K562 (cell line): ENCODE measurements around the gene SERTAD2. TPM values are rescaled to one million over a fixed set of nuclear protein-coding genes. Genes with fewer than 3 reads are reported as not detected.

ENCODE experiments used
- C11orf30 ChIP-seq: fragments of 450-650 bp; IDR thresholded peaks from 2 replicates; pipeline ENCODE4 v1.6.1; 2016; ENCODE audit warnings: low read depth, mild to moderate bottlenecking
- CBX2 ChIP-seq: fragments of 200-600 bp; sonication (generic); IDR thresholded peaks from one replicate; pipeline ENCODE4 v1.6.1; 2012; ENCODE audit warnings: mild to moderate bottlenecking, low read length, inconsistent platforms; ENCODE audit not compliant: insufficient read depth, poor library complexity, severe bottlenecking
- GATA2 ChIP-seq: sonication (generic); formaldehyde crosslinking; IDR thresholded peaks from 2 replicates; pipeline ENCODE4 v1.4.0; 2020; ENCODE audit warnings: mild to moderate bottlenecking, missing genetic modification reagents
- MYC ChIP-seq, 2 experiments: fragments of 250-450 bp in 1 of 2; sonication (Bioruptor Pico) in 1 of 2; IDR thresholded peaks; 2 replicates each; pipeline versions ENCODE4 v1.5.1 to v1.6.1; 2012 to 2021; ENCODE audit warnings: low read depth in 2 of 2, borderline replicate concordance in 1 of 2, improper control_type of control experiment in 1 of 2, low read length in 1 of 2, mild to moderate bottlenecking in 1 of 2, moderate library complexity in 1 of 2
- POLR2AphosphoS2 ChIP-seq: IDR thresholded peaks from 2 replicates; pipeline ENCODE4 v1.6.1; 2012; ENCODE audit warnings: low read length, improper control_type of control experiment
- RB1 ChIP-seq: fragments of 450-650 bp; IDR thresholded peaks from 2 replicates; pipeline ENCODE4 v1.6.1; 2017; ENCODE audit warnings: low read depth, mild to moderate bottlenecking
- SMAD4 ChIP-seq: fragments of 250-450 bp; sonication (Bioruptor Pico); conservative IDR thresholded peaks from 2 replicates; pipeline ENCODE4 v1.8.0; 2021; ENCODE audit warnings: inconsistent platforms, mild to moderate bottlenecking, moderate library complexity
- SOX6 ChIP-seq: fragments of 450-650 bp; IDR thresholded peaks from 2 replicates; pipeline ENCODE4 v1.6.1; 2014; ENCODE audit warnings: mild to moderate bottlenecking
- TAF7 ChIP-seq: fragments of 450-650 bp; IDR thresholded peaks from 2 replicates; pipeline ENCODE4 v1.6.1; 2016; ENCODE audit warnings: missing genetic modification characterization, missing compliant biosample characterization
- ZFP36 ChIP-seq: fragments of 150-350 bp; IDR thresholded peaks from 2 replicates; pipeline ENCODE4 v1.6.1; 2018; ENCODE audit warnings: low read length, low read depth; ENCODE audit not compliant: partially characterized antibody
- ZNF408 ChIP-seq: fragments of 250-450 bp; sonication (Bioruptor Pico); IDR thresholded peaks from 2 replicates; pipeline ENCODE4 v1.4.0; 2020; ENCODE audit warnings: low read depth, mild to moderate bottlenecking, moderate library complexity
- ZNF77 ChIP-seq: fragments of 250-450 bp; sonication (Bioruptor Pico); IDR thresholded peaks from 2 replicates; pipeline ENCODE4 v1.5.0; 2020
- ZNF778 ChIP-seq: fragments of 450-650 bp; formaldehyde crosslinking; IDR thresholded peaks from 2 replicates; pipeline ENCODE4 v1.4.0; 2020; ENCODE audit warnings: mild to moderate bottlenecking, moderate library complexity
- polyA plus RNA-seq, 8 experiments: library from polyadenylated mRNA; depleted of rRNA in 4 of 8; stranded (reverse) in 5 of 8; unstranded in 3 of 8; fragments of >200 nt; fragmentation: Nextera tagmentation in 2 of 8; fragmentation: Illumina TruSeq in 1 of 8; extraction: Ambion mirVana in 2 of 8; extraction: Trizol in 1 of 8; gene quantifications; 2 replicates each; pipeline versions ENCODE4 v1.2.1 to v1.2.3, GENCODE V29; 2011 to 2014; ENCODE audit warnings: inconsistent platforms in 1 of 8, missing spikeins in 1 of 8
- total RNA-seq, 7 experiments: library from RNA; depleted of rRNA in 6 of 7; stranded (reverse); fragments of >200 nt in 6 of 7; fragmentation: Illumina TruSeq in 2 of 7; extraction: Trizol in 2 of 7; gene quantifications; 2 replicates each; pipeline versions ENCODE4 v1.2.1 to v1.2.3, GENCODE V29; 2011 to 2021; ENCODE audit warnings: low replicate concordance in 1 of 7
- TF ChIP-seq, protein P1 (sequence below): fragments of 250-450 bp; sonication (Bioruptor Pico); IDR thresholded peaks from 2 replicates; pipeline ENCODE4 v1.9.0; 2021; ENCODE audit warnings: mild to moderate bottlenecking, inconsistent platforms
- TF ChIP-seq, protein P2 (sequence below): fragments of 250-450 bp; sonication (Bioruptor Pico); IDR thresholded peaks from 2 replicates; pipeline ENCODE4 v1.4.0; 2020; ENCODE audit warnings: mild to moderate bottlenecking, moderate library complexity
- TF ChIP-seq, protein P3 (sequence below): fragments of 250-450 bp; sonication (Bioruptor Pico); IDR thresholded peaks from 2 replicates; pipeline ENCODE4 v1.5.0; 2021
- TF ChIP-seq, protein P4 (sequence below), 2 experiments: fragments of 200-800 bp in 1 of 2; sonication (Bioruptor generic) in 1 of 2; sonication (generic) in 1 of 2; formaldehyde crosslinking in 1 of 2; IDR thresholded peaks in 1 of 2; conservative IDR thresholded peaks in 1 of 2; 2 replicates each; pipeline versions ENCODE4 v1.5.0 to v1.6.1; 2016 to 2020; ENCODE audit warnings: missing compliant biosample characterization in 1 of 2, missing genetic modification characterization in 1 of 2, missing genetic modification reagents in 1 of 2
- TF ChIP-seq, protein P5 (sequence below): fragments of 450-650 bp; formaldehyde crosslinking; IDR thresholded peaks from 2 replicates; pipeline ENCODE4 v1.4.0; 2020; ENCODE audit warnings: mild to moderate bottlenecking, moderate library complexity

SERTAD2 gene
- total and polyA plus RNA-seq, 9 of the 15 experiments (the other 6 are each of a cell fraction or from before 2014, with no cell fraction given), result 3.0 to 12.5 (median 6.1) TPM

DNA sequence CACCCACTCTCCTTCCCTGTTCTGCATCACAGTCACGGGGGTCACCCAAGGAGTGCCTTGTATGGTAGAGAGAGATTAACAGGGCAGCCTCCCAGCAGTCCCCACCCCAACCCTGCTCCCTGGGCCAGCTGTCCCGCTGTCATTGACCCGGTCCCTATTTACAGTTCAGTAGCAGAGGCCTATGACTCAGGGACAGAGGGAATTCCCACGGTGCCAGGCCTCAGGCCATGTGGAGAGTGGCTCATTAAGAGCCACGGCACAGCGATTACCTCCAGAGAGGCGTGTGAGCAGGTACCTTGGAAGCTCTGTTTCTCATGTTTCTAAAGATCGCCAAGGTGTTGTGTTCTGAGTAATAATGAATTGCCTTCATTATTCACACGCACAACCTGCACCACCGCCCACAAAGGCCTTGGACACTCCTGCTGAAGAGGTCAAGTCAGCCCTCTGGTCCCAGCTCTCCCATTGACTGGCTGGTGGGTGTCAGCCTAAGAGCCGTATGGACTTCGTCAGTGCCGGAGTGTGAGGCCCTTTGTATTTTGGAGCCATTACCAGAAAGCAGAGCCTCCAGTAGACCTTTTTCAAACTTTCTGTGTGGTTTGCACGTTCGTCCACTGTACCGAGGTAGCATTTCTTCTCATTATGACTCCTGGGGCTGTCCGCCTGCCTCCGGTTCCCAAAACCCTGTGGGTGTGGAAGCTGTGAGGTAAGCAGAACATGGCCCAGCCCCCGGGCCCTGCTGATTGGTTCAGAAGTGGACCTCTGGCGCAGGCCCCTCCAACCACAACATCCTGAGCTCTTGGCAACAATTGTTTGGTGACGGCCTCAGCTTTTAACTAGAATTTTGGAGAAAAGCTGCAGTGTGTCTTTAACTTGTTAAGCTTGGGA, 47.0 kb downstream of the SERTAD2 start (continued):
- TF ChIP-seq TAF7 (no peak; the same call in 1 of the 2 replicates), ZNF408 (CRISPR knock-in tag) (no peak), SOX6 (peak; percentile 40; the same call in 1 of the 2 replicates), SMAD4 (CRISPR knock-in tag) (0 out of 2 replicates have a peak, but pooled peaks have one; percentile 30), ZFP36 (no peak), C11orf30 (no peak), ZNF778 (CRISPR knock-in tag) (no peak), ZNF77 (CRISPR knock-in tag) (no peak), POLR2AphosphoS2 (no peak), MYC (IDR thresholded peaks at IDR 0.05; ENCODE audit: low read depth, low read length) (no peak), MYC (CRISPR knock-in tag; IDR thresholded peaks at IDR 0.05; ENCODE audit: borderline replicate concordance, low read depth) (no peak), RB1 (no peak), GATA2 (CRISPR knock-in tag) (no peak; the same call in 1 of the 2 replicates), CBX2 (no peak)
- TF ChIP-seq, protein P1, sequence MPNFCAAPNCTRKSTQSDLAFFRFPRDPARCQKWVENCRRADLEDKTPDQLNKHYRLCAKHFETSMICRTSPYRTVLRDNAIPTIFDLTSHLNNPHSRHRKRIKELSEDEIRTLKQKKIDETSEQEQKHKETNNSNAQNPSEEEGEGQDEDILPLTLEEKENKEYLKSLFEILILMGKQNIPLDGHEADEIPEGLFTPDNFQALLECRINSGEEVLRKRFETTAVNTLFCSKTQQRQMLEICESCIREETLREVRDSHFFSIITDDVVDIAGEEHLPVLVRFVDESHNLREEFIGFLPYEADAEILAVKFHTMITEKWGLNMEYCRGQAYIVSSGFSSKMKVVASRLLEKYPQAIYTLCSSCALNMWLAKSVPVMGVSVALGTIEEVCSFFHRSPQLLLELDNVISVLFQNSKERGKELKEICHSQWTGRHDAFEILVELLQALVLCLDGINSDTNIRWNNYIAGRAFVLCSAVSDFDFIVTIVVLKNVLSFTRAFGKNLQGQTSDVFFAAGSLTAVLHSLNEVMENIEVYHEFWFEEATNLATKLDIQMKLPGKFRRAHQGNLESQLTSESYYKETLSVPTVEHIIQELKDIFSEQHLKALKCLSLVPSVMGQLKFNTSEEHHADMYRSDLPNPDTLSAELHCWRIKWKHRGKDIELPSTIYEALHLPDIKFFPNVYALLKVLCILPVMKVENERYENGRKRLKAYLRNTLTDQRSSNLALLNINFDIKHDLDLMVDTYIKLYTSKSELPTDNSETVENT, result no peak
- TF ChIP-seq, protein P2, sequence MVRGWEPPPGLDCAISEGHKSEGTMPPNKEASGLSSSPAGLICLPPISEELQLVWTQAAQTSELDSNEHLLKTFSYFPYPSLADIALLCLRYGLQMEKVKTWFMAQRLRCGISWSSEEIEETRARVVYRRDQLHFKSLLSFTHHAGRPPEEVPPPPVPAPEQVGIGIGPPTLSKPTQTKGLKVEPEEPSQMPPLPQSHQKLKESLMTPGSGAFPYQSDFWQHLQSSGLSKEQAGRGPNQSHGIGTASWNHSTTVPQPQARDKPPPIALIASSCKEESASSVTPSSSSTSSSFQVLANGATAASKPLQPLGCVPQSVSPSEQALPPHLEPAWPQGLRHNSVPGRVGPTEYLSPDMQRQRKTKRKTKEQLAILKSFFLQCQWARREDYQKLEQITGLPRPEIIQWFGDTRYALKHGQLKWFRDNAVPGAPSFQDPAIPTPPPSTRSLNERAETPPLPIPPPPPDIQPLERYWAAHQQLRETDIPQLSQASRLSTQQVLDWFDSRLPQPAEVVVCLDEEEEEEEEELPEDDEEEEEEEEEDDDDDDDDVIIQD, result no peak
- TF ChIP-seq, protein P3, sequence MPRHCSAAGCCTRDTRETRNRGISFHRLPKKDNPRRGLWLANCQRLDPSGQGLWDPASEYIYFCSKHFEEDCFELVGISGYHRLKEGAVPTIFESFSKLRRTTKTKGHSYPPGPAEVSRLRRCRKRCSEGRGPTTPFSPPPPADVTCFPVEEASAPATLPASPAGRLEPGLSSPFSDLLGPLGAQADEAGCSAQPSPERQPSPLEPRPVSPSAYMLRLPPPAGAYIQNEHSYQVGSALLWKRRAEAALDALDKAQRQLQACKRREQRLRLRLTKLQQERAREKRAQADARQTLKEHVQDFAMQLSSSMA (CRISPR knock-in tag), result no peak
- TF ChIP-seq, protein P4, sequence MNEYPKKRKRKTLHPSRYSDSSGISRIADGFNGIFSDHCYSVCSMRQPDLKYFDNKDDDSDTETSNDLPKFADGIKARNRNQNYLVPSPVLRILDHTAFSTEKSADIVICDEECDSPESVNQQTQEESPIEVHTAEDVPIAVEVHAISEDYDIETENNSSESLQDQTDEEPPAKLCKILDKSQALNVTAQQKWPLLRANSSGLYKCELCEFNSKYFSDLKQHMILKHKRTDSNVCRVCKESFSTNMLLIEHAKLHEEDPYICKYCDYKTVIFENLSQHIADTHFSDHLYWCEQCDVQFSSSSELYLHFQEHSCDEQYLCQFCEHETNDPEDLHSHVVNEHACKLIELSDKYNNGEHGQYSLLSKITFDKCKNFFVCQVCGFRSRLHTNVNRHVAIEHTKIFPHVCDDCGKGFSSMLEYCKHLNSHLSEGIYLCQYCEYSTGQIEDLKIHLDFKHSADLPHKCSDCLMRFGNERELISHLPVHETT (CRISPR knock-in tag; conservative IDR thresholded peaks at IDR 0.05 in 1 of 2, IDR thresholded peaks at IDR 0.05 in 1 of 2), result no peak
- TF ChIP-seq, protein P5, sequence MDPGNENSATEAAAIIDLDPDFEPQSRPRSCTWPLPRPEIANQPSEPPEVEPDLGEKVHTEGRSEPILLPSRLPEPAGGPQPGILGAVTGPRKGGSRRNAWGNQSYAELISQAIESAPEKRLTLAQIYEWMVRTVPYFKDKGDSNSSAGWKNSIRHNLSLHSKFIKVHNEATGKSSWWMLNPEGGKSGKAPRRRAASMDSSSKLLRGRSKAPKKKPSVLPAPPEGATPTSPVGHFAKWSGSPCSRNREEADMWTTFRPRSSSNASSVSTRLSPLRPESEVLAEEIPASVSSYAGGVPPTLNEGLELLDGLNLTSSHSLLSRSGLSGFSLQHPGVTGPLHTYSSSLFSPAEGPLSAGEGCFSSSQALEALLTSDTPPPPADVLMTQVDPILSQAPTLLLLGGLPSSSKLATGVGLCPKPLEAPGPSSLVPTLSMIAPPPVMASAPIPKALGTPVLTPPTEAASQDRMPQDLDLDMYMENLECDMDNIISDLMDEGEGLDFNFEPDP, result no peak
